ENCODE measurements around the gene ACBD3.

Gene ACBD3

GRCh38 chr1:226132728-226133503, 53.6 kb downstream of the ACBD3 start:
- no peak for DNase-seq

DNA sequence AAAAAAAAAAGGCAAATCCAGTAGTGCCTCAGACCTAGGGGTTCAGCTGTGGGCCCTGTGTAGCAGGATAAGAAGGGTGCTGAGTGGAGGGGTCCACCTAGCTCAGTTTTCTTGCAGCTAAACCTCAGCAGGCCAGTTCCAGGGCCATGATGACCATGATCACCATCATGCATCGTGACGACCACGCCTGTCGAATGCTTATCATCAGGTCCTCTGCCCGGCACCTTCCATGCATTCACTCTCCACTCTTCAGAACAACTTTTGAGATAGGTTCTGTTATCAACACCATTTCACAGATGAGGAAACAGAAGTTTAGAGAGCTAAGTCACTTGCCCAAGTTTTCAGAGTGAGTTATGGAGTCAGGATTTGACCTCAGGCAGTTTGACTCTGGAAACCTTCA, 54.9 kb downstream of the ACBD3 start:
- no peak for DNase-seq

DNA sequence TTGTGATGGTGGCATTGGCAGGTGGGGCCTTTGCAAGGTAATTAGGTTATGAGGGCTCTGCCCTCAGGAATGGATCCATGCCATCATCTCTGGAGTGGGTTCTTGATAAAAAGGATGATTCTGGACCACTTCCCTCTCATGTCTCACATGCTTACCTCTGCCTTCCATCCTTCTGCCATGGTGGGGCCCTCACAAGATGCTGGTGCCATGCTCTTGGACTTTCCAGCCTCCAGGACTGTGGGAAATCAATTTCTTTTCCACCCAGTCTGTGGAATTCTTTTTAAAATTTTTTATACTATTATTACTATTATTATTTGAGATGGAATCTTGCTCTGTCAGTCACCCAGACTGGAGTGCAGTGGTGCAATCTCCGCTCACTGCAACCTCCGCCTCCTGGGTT, 57.3 kb downstream of the ACBD3 start:
- no peak for DNase-seq

- DNase-seq = peak; percentile 10
Measured at GRCh38 chr1:226128487-226129075, 58.0 kb downstream of the ACBD3 start.

DNA sequence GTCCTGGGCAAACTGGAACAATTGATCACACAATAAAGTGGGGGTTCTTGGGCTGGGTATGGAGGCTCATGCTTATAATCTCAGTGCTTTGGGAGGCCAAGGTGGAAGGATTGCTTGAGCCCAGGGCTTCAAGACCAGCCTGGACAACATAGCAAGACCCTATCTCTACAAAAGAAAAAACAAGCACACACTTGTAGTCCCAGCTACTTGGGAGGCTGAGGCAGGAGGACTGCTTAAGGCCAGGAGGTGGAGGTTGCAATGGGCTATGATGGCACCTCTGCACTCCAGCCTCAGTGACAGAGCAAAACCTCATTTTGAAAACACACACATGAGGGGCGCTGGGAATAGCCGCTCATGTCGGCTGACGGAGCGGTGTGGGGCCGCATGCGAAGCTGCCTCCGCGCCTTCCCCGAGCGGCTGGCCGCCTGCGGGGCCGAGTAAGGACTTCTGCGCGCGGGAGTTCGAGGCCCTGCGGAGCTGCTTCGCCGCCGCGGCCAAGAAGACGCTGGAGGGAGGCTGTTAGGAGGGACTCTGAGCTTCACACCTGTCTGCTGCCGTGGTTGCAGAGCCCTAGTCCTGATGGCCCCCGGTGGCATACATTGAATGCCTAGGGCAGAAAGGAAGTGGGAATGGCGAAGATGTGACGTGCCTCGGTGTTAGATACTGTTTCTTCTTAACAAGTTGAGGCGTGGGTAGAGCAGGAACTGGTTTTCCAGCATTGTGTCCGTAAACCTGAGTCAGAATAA, 59.5 kb downstream of the ACBD3 start:
- DNase-seq = peak; percentile 16

GRCh38 chr1:226125831-226126230, 60.7 kb downstream of the ACBD3 start:
- no peak for DNase-seq

DNA sequence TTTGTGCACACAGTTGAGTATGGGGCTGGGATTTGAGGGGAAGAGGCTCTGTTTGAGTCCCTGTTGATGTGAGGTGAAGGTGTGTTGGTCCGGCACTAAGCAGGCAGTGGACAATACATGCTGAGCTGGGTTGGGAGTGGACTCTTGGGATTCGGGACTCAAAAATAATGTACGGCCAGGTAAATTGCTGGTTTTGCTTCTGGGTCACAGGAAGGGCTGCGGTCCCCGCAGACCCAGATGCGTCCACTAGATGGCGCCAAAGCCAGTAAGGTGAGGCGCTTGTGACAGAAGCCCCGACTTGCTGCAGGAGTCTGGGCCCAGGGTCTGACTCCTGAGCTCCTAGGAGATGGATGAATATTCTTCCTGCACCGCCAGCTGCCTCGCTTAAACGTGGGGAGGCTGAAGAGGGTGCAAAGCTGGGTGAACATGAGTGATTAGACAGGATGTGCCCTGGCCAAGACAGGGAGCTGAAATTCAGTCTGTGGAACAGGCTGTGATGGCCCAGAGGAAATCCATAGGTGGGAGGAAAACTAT, 61.4 kb downstream of the ACBD3 start:
- peak; percentile 92 for DNase-seq

- DNase-seq = peak; percentile 19
Measured at GRCh38 chr1:226123591-226124471, 62.7 kb downstream of the ACBD3 start.

- no peak for DNase-seq
Measured at GRCh38 chr1:226123212-226123560, 63.4 kb downstream of the ACBD3 start.

DNA sequence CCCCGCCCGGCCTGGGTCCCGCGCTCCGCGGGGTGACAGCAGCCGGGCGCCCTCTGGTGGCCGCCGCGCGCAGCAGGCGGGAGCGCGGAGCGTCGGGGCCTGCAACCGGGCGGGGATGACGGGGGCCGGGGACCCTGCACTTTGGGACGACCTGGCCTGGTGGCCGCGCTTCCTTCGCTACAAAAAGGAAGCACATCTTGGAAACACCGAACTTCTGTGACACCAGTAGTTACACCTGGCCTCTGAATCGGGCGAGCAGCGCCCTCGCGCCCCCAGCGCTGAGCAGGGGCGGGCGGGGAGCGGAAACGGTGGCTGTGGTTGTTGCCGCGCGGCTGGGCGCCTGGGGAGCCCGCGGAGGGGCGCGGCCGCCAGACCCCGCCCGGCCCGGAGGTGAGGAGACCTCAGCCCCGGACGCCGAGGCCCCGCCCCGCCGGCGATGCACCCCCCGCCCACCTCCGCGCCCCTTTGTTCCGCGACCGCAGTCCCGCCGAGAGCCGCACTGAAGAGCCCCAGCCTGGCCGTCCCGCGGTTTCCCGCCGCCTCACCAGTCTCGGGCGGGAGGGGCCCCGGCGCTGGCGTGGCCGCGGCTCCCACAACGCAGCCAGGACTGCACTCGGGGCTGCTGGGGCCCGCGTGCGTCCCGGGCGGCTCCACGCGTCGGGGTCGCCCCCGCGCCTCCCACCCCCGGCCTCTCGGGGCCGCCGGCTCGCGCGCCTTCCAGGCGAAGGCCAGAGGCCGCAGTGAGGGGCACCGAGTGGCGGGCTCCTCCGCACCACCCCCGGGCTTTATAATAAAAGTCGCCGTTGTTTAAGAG, 64.7 kb downstream of the ACBD3 start:
- DNase-seq = peak; percentile 83

GRCh38 chr1:226121049-226121586, 65.4 kb downstream of the ACBD3 start:
- DNase-seq = no peak

GRCh38 chr1:226120398-226120797, 66.1 kb downstream of the ACBD3 start:
- no peak for DNase-seq

GRCh38 chr1:226119169-226119568, 67.4 kb downstream of the ACBD3 start:
- DNase-seq = no peak

DNA sequence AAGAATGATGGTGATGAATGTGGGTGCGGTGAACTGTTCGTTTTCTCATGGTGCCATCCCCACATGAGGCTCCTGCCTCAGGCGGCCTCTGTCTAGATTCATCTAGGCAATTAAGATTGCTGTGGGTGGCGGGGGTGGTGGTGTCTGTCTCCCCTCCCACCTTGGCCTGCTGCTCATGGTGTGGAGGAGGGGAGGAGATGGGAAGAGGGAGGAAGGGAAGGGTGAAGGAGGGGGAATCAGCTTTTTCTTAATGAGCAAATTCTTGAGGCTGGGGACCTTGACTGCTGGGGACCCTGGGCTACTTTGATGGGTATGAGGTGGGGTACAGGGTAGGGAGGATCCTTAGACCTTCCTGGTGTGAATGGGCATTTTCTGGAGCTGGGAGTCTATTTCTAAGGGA, 68.2 kb downstream of the ACBD3 start:
- no peak for DNase-seq

GRCh38 chr1:226117330-226117729, 69.2 kb downstream of the ACBD3 start:
- no peak for DNase-seq

DNA sequence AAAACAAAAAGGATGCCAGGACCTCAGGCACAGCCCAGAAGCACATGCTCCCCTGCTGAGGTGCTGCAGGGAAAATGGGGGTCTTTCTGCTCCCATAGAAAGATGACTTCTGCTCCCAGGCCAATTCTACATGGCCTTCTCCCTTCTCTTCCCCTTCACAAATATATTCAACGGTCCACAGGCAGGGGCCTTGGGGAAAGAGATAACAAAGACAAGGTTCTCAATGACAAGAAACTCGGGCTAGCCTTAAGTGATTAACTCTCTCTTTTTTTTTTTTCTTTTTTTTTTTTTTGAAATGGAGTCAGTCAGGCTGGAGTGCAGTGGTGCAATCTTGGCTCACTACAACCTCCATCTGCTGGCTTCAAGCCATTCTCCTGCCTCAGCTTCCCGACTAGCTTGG, 69.9 kb downstream of the ACBD3 start:
- no peak for DNase-seq

DNA sequence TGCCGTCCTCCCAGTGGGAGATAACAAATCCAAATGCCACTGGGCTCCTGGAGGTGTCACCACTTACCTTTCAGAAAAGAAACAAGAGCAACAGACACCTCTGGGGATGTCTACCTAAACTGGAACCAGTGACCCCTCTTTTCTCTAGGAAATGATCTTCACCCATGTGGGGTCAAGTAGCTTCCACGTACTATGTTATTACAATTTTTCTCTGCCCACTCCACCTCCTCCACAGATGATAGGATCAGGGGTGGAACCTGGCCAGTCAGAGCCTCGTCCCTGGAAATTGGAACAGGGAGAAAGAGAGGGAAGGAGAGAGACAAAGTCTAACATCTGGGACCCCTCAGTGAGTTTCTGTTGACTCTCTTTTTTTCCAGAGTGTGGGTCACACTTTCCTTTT, 73.9 kb downstream of the ACBD3 start:
- DNase-seq = no peak

- DNase-seq = no peak
Measured at GRCh38 chr1:226111883-226112261, 74.7 kb downstream of the ACBD3 start.

DNA sequence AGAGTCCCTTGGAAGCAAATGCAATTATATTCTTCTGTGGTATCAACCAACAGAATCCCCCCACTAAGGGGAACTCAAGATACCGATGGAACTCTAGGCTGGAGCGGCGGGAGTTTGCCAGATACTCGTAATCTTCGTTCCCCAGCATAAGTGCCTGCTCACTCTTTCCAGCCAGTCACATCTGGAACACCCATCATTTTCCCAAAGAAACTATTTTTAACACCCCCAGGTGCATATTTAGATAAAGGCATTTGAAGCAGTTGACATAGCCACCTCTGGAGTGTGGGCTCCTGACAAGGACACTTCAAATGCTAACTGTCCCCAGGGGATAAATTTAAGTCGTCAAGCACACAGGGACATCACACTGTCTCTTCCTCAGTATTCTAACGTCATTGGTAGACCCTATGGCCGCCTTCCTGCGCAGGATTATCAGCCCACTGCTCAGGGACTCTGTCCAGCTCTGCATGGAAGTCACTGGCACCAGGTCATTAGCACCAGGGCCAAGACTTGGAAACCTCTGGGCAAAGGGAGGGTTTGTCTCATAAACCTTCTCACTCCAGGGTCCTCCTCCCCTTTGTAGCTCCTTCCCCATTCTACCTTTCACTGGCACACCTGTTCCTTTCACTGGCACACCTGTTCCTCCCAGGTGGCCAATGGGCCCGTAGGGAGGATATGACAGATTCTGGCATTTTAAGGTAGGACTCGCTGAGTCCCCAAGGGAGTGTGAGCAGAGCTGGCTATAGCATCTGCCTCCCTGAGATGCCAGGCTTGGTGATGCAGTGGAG, 75.3 kb downstream of the ACBD3 start:
- DNase-seq = no peak

- DNase-seq = peak; percentile 58
Measured at GRCh38 chr1:226110249-226111097, 76.1 kb downstream of the ACBD3 start.
